GM12874 (cell line): ENCODE measurements around the gene SPIRE1.

ENCODE experiments used
- TF ChIP-seq, protein P1 (sequence below): IDR thresholded peaks from 2 replicates; pipeline ENCODE4 v1.5.1; 2011; ENCODE audit warnings: low read depth, mild to moderate bottlenecking, control low read depth, low read length, moderate library complexity; ENCODE audit not compliant: insufficient read depth

The SPIRE1 gene

DNA sequence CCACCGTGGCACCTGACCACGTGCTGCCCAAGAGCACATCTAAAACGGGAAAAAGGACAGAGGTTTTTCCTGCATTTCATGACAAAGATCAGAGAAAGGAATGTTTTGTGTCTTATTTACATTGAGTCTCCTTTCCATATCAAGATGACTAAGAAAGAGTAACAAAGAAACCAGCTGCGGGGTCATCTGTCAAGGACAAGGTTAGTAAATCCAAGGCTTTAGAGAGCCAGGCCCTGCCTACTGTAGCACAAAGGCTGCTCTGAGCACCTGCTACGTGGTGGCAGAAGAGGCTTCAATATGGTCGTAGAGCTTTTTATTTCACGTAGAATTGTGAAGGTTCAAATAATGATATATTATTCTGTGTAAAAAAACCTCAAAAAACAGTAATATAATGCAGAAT lies 199.1 kb downstream of the SPIRE1 start:
- TF ChIP-seq, protein P1, sequence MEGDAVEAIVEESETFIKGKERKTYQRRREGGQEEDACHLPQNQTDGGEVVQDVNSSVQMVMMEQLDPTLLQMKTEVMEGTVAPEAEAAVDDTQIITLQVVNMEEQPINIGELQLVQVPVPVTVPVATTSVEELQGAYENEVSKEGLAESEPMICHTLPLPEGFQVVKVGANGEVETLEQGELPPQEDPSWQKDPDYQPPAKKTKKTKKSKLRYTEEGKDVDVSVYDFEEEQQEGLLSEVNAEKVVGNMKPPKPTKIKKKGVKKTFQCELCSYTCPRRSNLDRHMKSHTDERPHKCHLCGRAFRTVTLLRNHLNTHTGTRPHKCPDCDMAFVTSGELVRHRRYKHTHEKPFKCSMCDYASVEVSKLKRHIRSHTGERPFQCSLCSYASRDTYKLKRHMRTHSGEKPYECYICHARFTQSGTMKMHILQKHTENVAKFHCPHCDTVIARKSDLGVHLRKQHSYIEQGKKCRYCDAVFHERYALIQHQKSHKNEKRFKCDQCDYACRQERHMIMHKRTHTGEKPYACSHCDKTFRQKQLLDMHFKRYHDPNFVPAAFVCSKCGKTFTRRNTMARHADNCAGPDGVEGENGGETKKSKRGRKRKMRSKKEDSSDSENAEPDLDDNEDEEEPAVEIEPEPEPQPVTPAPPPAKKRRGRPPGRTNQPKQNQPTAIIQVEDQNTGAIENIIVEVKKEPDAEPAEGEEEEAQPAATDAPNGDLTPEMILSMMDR, result no peak

DNA sequence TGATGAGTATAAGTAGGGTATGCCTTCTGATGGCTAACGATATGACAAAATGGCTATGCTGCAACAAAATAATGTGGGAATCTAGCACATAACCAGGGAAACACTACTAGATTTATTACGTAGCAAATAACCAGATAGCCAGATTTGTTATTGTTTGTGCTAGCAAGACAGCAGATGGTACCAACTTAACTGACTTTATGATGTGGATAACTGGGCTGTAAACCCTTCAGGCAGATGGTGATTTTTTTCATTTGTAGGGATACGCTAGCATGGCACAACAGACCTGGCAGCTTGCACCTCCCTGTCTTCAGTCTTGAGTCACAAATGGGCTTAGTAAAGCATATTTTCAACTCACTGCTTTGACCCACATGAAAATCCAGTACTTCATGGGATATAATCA lies 201.5 kb downstream of the SPIRE1 start:
- TF ChIP-seq, protein P1, result no peak

DNA sequence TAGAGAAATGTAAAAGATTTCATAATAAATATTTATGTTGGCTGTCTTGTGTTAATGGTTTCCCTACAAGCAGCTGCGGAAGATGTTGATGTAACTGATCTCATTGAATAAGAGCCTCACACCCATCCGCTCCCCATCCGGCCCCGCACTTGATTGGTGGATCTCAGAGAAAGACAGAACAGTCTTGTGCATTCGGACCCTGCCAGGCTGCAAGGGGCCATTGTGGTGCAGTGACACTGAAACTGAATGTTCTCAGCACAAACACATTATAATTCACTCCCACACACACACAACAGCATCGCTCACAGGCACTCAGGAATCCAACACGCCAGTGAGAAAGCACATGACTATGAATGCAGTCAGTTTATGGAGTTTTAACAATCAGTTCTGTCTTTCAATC lies 202.4 kb downstream of the SPIRE1 start:
- TF ChIP-seq, protein P1, result no peak

DNA sequence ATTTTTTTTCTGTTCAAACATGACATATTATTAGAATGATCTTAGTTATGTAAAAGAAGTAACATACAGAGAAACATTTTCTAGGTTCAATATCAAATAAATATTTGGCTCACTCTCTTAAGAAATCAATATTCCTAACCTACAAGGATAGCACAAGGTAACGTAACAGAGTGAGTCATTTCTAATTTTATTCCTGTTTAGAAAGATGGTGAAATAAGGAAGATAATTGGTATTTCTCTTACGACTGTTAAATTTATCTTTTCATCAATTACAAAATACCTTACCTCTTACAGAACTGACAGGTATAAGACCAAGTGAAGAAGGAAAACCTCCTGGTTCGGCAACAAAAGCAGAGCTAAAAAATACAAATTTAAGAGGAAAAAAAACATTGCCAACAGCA lies 205.1 kb downstream of the SPIRE1 start:
- TF ChIP-seq, protein P1, result no peak

DNA sequence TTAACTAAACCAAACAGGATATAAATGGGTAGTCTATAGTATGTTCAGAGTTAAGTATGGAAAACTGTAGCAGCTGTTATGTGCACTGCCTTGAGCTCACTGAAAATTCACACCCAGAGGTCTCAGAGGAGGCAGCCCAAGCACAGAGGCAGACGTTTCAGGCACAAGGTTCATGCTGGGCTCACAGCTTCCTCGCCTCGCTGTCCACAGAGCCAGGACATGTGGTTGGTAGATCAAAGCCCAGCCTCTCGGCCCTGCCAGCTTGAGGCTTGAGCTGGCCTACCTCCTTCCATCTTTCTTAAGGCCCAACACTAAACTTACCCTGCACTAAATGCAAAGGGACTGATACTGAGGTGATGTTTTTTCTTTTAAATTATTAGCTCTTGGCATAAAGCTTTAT lies 206.5 kb downstream of the SPIRE1 start:
- TF ChIP-seq, protein P1, result no peak

DNA sequence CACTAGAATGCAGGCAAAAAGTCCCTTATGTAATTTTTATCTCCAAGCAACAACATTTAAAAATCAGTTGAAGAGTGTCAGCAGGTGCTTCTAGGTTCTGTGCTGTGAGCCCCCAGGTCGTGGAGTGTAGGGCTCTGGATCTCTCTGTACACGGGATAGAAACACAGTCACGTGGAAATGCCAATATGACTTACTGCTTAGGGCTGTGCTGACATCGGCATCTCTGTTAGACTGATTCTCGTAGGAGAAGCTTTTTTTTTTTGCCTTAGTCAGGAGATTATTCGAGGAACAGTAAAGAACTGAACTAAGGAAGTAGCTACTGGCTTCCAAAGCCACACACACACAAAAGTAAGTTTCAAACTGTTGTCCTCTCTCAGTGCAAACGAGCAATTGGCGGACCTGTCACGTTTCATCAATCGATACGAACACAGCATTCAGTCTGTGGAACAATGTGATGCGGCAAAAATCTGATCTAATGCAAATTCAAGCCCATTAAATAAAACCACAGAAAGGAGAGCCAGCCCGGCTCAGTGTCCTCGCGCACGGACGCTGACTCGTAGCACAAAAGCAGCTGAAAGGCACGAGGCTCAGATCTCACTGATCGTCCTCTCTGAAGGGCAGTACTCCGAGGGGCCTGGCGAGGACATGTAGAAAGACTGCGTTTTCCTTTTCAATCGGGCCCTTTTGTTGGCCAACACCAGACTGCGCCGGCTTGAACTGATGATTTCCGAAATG lies 208.7 kb downstream of the SPIRE1 start:
- TF ChIP-seq, protein P1, result no peak

DNA sequence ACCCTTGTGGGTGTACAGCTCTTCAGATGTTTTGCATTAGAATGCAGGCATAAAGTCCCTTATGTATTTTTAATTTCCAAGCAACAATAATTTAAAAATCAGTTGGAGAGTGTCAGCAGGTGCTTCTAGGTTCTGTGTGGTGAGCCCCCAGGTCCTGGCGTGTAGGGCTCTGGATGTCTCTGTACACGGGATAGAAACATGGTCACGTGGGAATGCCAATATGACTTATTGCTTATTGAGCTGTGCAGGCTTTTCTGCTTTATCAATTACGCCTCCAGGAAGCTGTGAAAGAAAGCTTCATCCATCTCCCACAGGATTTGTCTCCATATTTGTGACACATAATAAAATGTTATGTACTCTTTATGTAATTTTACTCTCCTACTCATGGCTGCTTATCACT lies 212.4 kb downstream of the SPIRE1 start:
- TF ChIP-seq, protein P1, result no peak

DNA sequence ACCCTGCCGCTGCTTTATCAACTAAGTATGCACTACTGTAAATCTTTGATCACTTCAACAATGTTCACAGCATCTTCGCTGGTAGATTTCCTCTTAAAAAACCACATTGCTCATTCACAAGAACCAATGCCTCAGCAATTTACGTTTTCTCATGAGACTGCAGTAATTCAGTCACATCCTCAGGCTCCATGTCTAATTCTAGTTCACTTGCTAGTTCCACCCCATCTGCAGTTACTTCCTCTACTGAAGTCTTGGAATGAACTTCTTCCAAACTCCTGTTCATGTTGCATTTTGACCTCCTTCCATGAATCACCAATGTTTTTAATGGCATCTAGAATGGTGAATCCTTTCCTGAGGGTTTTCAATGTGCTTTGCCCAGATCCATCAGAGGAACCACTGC lies 214.4 kb downstream of the SPIRE1 start:
- TF ChIP-seq, protein P1, result no peak
